ENCODE data around the gene MITF.

DNA sequence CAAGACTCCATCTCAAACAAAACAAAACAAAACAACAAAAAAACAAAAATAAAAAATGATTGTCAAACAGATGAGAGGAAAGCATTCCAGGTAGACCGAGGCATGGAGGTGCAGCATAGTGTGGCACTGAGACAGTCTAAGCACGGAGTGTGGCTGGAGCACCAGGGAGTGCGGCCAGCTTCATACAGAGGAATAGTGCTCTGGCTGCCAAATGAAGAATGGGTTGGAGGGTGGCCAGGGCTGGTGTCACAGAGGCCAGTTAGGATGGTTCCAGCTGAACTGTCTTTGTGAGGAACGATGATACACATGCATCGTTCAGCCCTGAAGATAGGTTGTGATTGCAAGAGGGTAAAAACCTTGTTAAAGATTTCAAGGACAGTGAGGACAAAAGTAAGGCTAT is 28.3 kb downstream of the MITF start:
- TF ChIP-seq POLR2AphosphoS5 (IDR thresholded peaks at IDR 0.05; ENCODE audit: low read depth, low read length) (no peak), POLR2A (IDR thresholded peaks at IDR 0.05; ENCODE audit: low read depth, low read length) (no peak), TAF1 (IDR thresholded peaks at IDR 0.05; ENCODE audit: borderline replicate concordance, low read depth, low read length) (no peak)
